Measurements from ENCODE around the gene AK9.

AK9 gene

DNA sequence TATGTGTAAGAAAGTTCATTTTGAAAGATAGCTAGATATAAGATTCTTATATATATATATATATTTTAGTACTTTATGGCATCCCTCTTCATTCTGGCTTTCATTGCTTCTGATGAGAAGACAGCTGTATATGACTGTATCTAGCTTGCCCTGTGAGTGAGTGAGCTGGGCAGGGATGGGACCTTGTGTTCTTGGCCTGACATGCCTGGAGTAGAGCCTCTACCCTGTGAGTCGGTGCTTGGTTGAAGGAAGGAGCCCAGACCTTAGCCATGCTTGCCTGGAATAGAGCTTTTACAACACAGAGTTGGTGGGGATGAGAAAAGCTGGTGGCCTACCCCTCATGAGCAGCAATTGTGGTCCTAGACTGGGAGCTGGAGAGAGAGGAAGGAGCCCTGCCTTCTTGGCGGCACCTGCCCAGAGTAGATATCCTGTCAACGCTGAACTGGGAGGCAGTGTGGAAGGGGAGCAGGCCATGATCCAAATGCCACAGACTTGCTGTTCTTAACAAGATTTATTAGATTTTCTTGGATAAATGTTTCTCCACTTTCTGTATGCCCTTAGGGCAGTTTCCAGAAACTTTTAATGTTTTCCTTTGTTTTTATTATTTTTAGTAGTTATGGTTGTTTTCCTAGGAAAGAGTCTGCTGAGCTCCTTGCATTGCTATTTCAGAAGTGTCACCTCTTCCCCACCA is 31.7 kb upstream of the AK9 start:
- TF ChIP-seq, protein P1, sequence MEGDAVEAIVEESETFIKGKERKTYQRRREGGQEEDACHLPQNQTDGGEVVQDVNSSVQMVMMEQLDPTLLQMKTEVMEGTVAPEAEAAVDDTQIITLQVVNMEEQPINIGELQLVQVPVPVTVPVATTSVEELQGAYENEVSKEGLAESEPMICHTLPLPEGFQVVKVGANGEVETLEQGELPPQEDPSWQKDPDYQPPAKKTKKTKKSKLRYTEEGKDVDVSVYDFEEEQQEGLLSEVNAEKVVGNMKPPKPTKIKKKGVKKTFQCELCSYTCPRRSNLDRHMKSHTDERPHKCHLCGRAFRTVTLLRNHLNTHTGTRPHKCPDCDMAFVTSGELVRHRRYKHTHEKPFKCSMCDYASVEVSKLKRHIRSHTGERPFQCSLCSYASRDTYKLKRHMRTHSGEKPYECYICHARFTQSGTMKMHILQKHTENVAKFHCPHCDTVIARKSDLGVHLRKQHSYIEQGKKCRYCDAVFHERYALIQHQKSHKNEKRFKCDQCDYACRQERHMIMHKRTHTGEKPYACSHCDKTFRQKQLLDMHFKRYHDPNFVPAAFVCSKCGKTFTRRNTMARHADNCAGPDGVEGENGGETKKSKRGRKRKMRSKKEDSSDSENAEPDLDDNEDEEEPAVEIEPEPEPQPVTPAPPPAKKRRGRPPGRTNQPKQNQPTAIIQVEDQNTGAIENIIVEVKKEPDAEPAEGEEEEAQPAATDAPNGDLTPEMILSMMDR (conservative IDR thresholded peaks at IDR 0.05; ENCODE audit: low read length) = no peak
- DNase-seq (ENCODE audit: low read depth) = no peak
- H3K4me3 ChIP-seq (ENCODE audit: low read length) = no peak overlapping the region

DNA sequence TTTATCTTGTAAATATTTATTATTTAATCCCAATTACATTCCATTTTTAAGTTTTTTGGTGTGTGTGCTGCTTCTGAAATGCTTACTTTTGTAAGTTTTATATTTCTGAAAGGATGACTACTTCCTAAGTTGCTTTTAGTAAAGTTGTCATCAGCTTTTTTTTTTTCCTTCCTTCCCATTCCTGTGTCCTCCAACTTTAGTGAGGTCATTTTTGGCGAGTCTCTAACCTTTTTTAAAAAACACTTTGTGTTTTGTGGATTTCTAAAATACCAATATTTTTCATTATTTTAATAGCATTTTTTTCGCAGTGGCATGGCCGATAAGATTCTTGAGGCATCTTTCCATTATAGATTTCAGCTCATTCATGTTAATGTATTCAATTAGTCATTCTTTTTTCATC is 31.0 kb upstream of the AK9 start:
- DNase-seq (ENCODE audit: low read depth) = peak; percentile 12

DNA sequence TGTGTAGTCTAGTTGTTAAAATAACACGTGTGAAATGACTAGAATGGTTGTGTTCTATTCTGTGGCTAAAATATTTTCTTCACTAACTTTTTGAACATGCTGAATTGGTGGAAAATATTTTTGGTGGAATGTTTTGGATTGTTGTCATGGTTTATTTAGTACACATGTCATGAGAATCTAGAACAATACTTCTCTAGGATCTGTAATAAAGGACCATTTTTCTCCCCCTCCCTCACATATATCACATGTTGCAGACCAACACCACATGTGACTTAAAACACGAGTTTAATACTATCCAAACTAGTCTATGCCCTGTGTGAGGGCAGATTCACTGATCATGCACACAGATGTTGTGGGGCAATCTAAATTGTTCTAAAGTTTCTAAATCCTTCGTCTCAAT is 29.3 kb upstream of the AK9 start:
- DNase-seq (ENCODE audit: low read depth) = peak; percentile 83
- TF ChIP-seq, protein P1 (conservative IDR thresholded peaks at IDR 0.05; ENCODE audit: low read length) = no peak
- H3K4me3 ChIP-seq (ENCODE audit: low read length) = no peak overlapping the region

More for the DNA sequence above, 31.0 kb upstream of the AK9 start:
- no peak overlapping the region for H3K4me3 ChIP-seq (ENCODE audit: low read length)
- TF ChIP-seq, protein P1 (conservative IDR thresholded peaks at IDR 0.05; ENCODE audit: low read length) = no peak

DNA sequence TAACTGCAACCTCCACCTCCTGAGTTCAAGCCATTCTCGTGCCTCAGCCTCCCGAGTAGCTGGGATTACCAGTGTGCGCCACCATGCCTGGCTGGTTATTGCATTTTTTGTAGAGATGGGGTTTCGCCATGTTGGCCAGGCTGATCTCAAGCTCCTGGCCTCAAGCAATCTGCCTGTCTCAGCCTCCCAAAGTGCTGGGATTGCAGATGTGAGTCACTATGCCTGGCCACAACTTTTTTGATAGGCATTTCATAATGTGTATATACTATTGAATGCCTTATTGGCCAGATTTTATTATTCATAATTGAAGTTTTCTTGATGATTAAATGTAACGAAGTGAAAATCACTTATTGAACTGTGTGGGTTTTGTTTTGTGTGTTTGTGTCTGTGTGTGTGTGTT is 28.0 kb upstream of the AK9 start:
- TF ChIP-seq, protein P1 (conservative IDR thresholded peaks at IDR 0.05; ENCODE audit: low read length) = no peak

DNA sequence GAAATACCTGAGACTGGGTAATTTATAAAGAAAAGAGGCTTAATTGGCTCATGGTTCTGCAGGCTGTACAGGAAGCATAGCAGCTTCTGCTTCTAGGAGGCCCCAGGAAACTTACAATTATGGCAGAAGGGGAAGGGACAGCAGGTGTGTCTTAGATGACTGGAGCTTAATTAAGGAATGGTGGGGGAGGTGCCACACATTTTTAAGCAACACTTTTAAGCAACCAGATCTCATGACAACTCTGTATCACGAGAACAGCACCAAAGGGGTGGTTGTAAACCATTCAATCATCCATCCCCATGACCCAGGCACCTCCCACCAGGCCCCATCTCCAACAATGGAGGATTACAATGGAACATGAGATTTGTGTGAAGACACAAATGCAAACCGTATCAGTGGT is 27.0 kb upstream of the AK9 start:
- H3K4me3 ChIP-seq (ENCODE audit: low read length) = no peak overlapping the region
- TF ChIP-seq, protein P1 (conservative IDR thresholded peaks at IDR 0.05; ENCODE audit: low read length) = no peak
- no peak for DNase-seq (ENCODE audit: low read depth)

More for the DNA sequence above, 28.0 kb upstream of the AK9 start:
- no peak overlapping the region for H3K4me3 ChIP-seq (ENCODE audit: low read length)
- DNase-seq (ENCODE audit: low read depth) = peak; percentile 25

DNA sequence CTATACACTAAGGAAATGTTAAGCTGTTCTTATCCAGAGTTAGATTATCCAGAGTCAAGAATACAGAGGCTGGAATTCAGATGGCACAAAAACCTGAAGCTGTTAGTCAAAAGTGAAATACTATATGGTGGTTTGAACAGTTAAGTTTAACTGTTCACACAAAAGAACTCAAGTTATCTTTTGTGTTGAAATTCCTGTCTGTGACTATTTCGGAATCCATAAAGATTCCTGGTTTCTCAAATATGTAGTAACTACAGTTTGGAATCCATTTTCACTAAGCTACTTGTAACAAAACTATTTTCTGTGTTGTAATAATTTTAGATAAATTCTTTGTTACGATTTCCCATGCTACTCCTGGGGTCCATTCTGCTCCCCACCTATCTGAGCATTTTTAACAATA is 24.6 kb upstream of the AK9 start:
- TF ChIP-seq, protein P1 (conservative IDR thresholded peaks at IDR 0.05; ENCODE audit: low read length) = no peak
- DNase-seq (ENCODE audit: low read depth) = peak; percentile 74
- H3K4me3 ChIP-seq (ENCODE audit: low read length) = no peak overlapping the region

DNA sequence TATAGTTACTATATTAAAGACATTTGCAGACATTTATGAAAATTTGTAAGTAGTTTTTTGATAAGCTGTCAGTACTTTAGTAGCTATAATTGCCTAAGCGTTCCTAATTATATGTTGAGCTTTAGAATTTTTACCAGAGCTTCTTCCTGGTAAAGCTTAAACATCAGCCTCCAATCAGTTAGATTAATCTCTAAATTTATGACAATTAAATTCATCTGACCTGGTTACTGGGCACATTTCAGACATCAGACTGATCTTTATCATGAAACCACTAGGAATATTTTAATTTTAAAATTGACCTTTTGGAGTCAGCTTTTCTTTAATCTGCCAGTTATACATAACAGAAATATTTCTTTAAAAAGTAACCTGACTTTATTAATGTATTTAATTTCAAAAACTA is 23.6 kb upstream of the AK9 start:
- no peak for DNase-seq (ENCODE audit: low read depth)

More for the DNA sequence above, 23.6 kb upstream of the AK9 start:
- no peak overlapping the region for H3K4me3 ChIP-seq (ENCODE audit: low read length)
- TF ChIP-seq, protein P1 (conservative IDR thresholded peaks at IDR 0.05; ENCODE audit: low read length) = no peak
